SK-N-SH (cell line): ENCODE results near the gene SAPCD2. TPM values are rescaled to one million over a fixed set of nuclear protein-coding genes. Genes with fewer than 3 reads are reported as not detected.

Source experiments
- CTCF ChIA-PET: fragments of 300-600, 350-600 bp; formaldehyde crosslinking; extraction: SDS; loops from one replicate; lab custom pipeline; 2021; lab: Yijun Ruan, JAX
- POLR2A ChIA-PET: fragments of 350-600 bp; sonication (Branson Sonifier 250); formaldehyde crosslinking; extraction: SDS; loops from one replicate; lab custom pipeline; 2020; ENCODE audit warnings: antibody characterized with exemption, inconsistent platforms; lab: Yijun Ruan, JAX
- DNase-seq: peaks from one replicate; pipeline ENCODE4 v3.0.0; 2012
- H2AFZ ChIP-seq: fragments of 200-600 bp; sonication (generic); 2 replicates; pipeline ENCODE4 v1.8.1; 2016; ENCODE audit warnings: antibody characterized with exemption, mild to moderate bottlenecking, low read depth
- H3F3A ChIP-seq: fragments of 200-600 bp; sonication (generic); replicated peaks from 2 replicates; pipeline ENCODE3; 2016; ENCODE audit warnings: antibody characterized with exemption, mild to moderate bottlenecking; ENCODE audit not compliant: insufficient read depth
- H3K27ac ChIP-seq, 2 experiments: fragments of 200-500 bp in 1 of 2; fragments of 200-600 bp in 1 of 2; sonication (Bioruptor generic) in 1 of 2; sonication (generic), shearing (Covaris generic) in 1 of 2; 2 replicates each; pipeline versions ENCODE4 v1.5.1 to v1.6.1; 2014 to 2016; ENCODE audit warnings: low read depth in 2 of 2, inconsistent platforms in 1 of 2, low read length in 1 of 2, mild to moderate bottlenecking in 1 of 2, mixed read lengths in 1 of 2
- H3K27me3 ChIP-seq: fragments of 200-600 bp; sonication (generic), shearing (Covaris generic); 2 replicates; pipeline ENCODE4 v1.6.1; 2016; ENCODE audit warnings: mixed run types; ENCODE audit not compliant: insufficient read depth
- H3K36me3 ChIP-seq, 2 experiments: fragments of 200-500 bp in 1 of 2; fragments of 200-600 bp in 1 of 2; sonication (Bioruptor generic) in 1 of 2; sonication (generic) in 1 of 2; replicated peaks in 1 of 2; 2 replicates each; pipeline versions ENCODE3 to v1.5.1; 2014 to 2016; ENCODE audit warnings: low read length in 1 of 2, mild to moderate bottlenecking in 1 of 2; ENCODE audit not compliant: insufficient read depth in 2 of 2, control insufficient read depth in 1 of 2
- H3K4me1 ChIP-seq, 2 experiments: fragments of 200-500 bp in 1 of 2; fragments of 200-600 bp in 1 of 2; sonication (Bioruptor generic) in 1 of 2; sonication (generic), shearing (Covaris generic) in 1 of 2; 2 replicates each; pipeline versions ENCODE4 v1.5.1 to v1.6.1; 2014 to 2016; ENCODE audit warnings: low read depth in 1 of 2, low read length in 1 of 2, mixed run types in 1 of 2; ENCODE audit not compliant: insufficient read depth in 2 of 2, control insufficient read depth in 1 of 2
- H3K4me2 ChIP-seq: fragments of 200-600 bp; sonication (generic), shearing (Covaris generic); 2 replicates; pipeline ENCODE4 v1.6.1; 2017; ENCODE audit warnings: mixed run types
- H3K4me3 ChIP-seq, 2 experiments: fragments of 200-500 bp in 1 of 2; fragments of 200-600 bp in 1 of 2; sonication (Bioruptor generic) in 1 of 2; sonication (generic), shearing (Covaris generic) in 1 of 2; 2 replicates each; pipeline versions ENCODE4 v1.5.1 to v1.8.1; 2014 to 2016; ENCODE audit warnings: low read depth in 2 of 2, inconsistent platforms in 1 of 2, low read length in 1 of 2, mild to moderate bottlenecking in 1 of 2, mixed read lengths in 1 of 2, moderate library complexity in 1 of 2
- H3K79me2 ChIP-seq: fragments of 200-600 bp; sonication (generic); 2 replicates; pipeline ENCODE4 v1.8.1; 2017; ENCODE audit warnings: mild to moderate bottlenecking; ENCODE audit not compliant: insufficient read depth
- H3K9ac ChIP-seq: fragments of 200-600 bp; sonication (generic); 2 replicates; pipeline ENCODE4 v1.6.1; 2017; ENCODE audit warnings: mixed run types
- H3K9me2 ChIP-seq: fragments of 200-600 bp; sonication (generic); 2 replicates; pipeline ENCODE4 v1.6.1; 2017; ENCODE audit warnings: mixed run types
- H3K9me3 ChIP-seq: fragments of 200-600 bp; sonication (generic); 2 replicates; pipeline ENCODE4 v1.6.1; 2017; ENCODE audit warnings: mixed run types, mild to moderate bottlenecking, moderate library complexity
- H4K20me1 ChIP-seq: fragments of 200-600 bp; sonication (generic); 2 replicates; pipeline ENCODE4 v1.6.1; 2017; ENCODE audit warnings: mild to moderate bottlenecking, mixed run types; ENCODE audit not compliant: insufficient read depth
- EZH2phosphoT487 ChIP-seq: fragments of 200-600 bp; sonication (generic); IDR thresholded peaks from 2 replicates; pipeline ENCODE4 v1.6.1; 2017; ENCODE audit warnings: low read depth, mixed run types, mild to moderate bottlenecking, antibody characterized with exemption, moderate library complexity, borderline replicate concordance
- FOSL2 ChIP-seq: IDR thresholded peaks from 2 replicates; pipeline ENCODE4 v1.4.0; 2012; ENCODE audit warnings: low read depth, mild to moderate bottlenecking, moderate library complexity, borderline replicate concordance
- GATA2 ChIP-seq: sonication (generic); formaldehyde crosslinking; IDR thresholded peaks from 2 replicates; pipeline ENCODE4 v1.5.0; 2020; ENCODE audit warnings: mild to moderate bottlenecking, missing genetic modification reagents
- IRF3 ChIP-seq: fragments of 150-350 bp; IDR thresholded peaks from 2 replicates; pipeline ENCODE4 v1.6.1; 2016; ENCODE audit warnings: mild to moderate bottlenecking, low read depth, low read length
- MAX ChIP-seq: IDR thresholded peaks from 2 replicates; pipeline ENCODE4 v1.4.0; 2012; ENCODE audit warnings: low read depth
- MEF2A ChIP-seq: IDR thresholded peaks from 2 replicates; pipeline ENCODE4 v1.4.0; 2012; ENCODE audit warnings: low read depth, borderline replicate concordance
- POLR2AphosphoS5 ChIP-seq: IDR thresholded peaks from 2 replicates; pipeline ENCODE4 v1.6.1; 2012; ENCODE audit warnings: low read depth, low read length
- REST ChIP-seq: IDR thresholded peaks from 2 replicates; pipeline ENCODE4 v1.6.1; 2012; ENCODE audit warnings: mild to moderate bottlenecking, low read depth, low read length, moderate library complexity
- SIN3A ChIP-seq: IDR thresholded peaks from 2 replicates; pipeline ENCODE4 v1.6.1; 2012; ENCODE audit warnings: low read depth, mild to moderate bottlenecking, low read length, moderate library complexity, borderline replicate concordance
- SMC3 ChIP-seq: IDR thresholded peaks from 2 replicates; pipeline ENCODE4 v1.6.1; 2012; ENCODE audit warnings: low read depth, low read length, improper control_type of control experiment
- TEAD4 ChIP-seq: IDR thresholded peaks from 2 replicates; pipeline ENCODE4 v1.4.0; 2012; ENCODE audit warnings: mild to moderate bottlenecking, borderline replicate concordance; ENCODE audit not compliant: insufficient read depth
- ZBTB33 ChIP-seq: IDR thresholded peaks from 2 replicates; pipeline ENCODE4 v1.4.0; 2012; ENCODE audit warnings: low read depth, borderline replicate concordance
- WGBS: methylation state at CpG from one replicate; pipeline ENCODE4 v1.1.6; 2017; ENCODE audit warnings: low lambda C conversion rate; 5-methylcytosine and 5-hydroxymethylcytosine counted together
- polyA plus RNA-seq, 3 experiments: library from polyadenylated mRNA; depleted of rRNA; stranded (reverse); fragments of >200 nt; gene quantifications; 2 replicates each; pipeline ENCODE4 v1.2.3, GENCODE V29; 2012
- small RNA-seq, 7 experiments: library from RNA; depleted of rRNA; stranded (forward); fragments of <200 nt; gene quantifications; one replicate each; pipeline ENCODE3, GENCODE V24; 2012

The SAPCD2 gene
- polyA plus RNA-seq, 1 of the 3 experiments (the other 2 are of a cell fraction) = 6.0 TPM

GRCh38 chr9:137012694-137013570 lies 57.4 kb downstream of the SAPCD2 start:
- H3K27ac ChIP-seq = no peak overlapping the region
- H3K9ac ChIP-seq = no peak overlapping the region
- no peaks in the 10 kb centered on the region for H3F3A ChIP-seq
- DNase-seq = peak; percentile 63
- ChIA-PET POLR2A (no interaction called here), CTCF (interaction anchor here (0.9 to 2.2 kb wide), 5 partner anchors 16 to 36 kb away, joined by 3 to 10 read pairs (median 3); partner anchors contain the start of gene PTGDS)
- no peak overlapping the region for H3K4me3 ChIP-seq
- TF ChIP-seq EZH2phosphoT487 (no peak), GATA2 (CRISPR knock-in tag) (no peak), SIN3A (no peak), MAX (no peak), ZBTB33 (no peak), SMC3 (no peak), POLR2AphosphoS5 (no peak), TEAD4 (no peak), IRF3 (no peak), MEF2A (no peak), FOSL2 (no peak), REST (no peak)
- no peaks in the 10 kb centered on the region for H3K9me3 ChIP-seq
- H3K4me1 ChIP-seq = no peaks in the 10 kb centered on the region
- 95% methylated on average over 41 of the region's 67 CpGs for WGBS
- H3K79me2 ChIP-seq = no peaks in the 10 kb centered on the region
- H2AFZ ChIP-seq = no peak overlapping the region
- H4K20me1 ChIP-seq = no peaks in the 10 kb centered on the region
- no peak overlapping the region for H3K4me2 ChIP-seq
- peaks cover 0 to 23% of the 10 kb centered on the region in 2 experiments for H3K36me3 ChIP-seq
- no peaks in the 10 kb centered on the region for H3K9me2 ChIP-seq
- no peaks in the 10 kb centered on the region for H3K27me3 ChIP-seq

Small RNA genes lying within 50 kb of the gene (small RNA-seq; reads per million reads assigned to genes)
- gene RF00153 = 0 reads per million in 7 experiments

Other genes with a start within 250 kb of the SAPCD2 start
- 2.4 and 2.6 TPM in 2 replicates for gene AJM1, start 228.1 kb downstream of the SAPCD2 start, polyA plus RNA-seq (2012; rRNA removed)
- 338 and 517 TPM in 2 replicates for gene PHPT1, start 221.1 kb downstream of the SAPCD2 start, polyA plus RNA-seq (2012; rRNA removed)
- gene MAMDC4, start 218.2 kb downstream of the SAPCD2 start, polyA plus RNA-seq (2012; rRNA removed) = 4.2 and 5.0 TPM in 2 replicates
- 756 and 1,070 TPM in 2 replicates for gene EDF1, start 204.2 kb downstream of the SAPCD2 start, polyA plus RNA-seq (2012; rRNA removed)
- gene TRAF2, start 184.0 kb downstream of the SAPCD2 start, polyA plus RNA-seq (2012; rRNA removed) = 13.3 and 15.4 TPM in 2 replicates
- gene FBXW5, start 125.8 kb downstream of the SAPCD2 start, polyA plus RNA-seq (2012; rRNA removed) = 78.9 and 85.5 TPM in 2 replicates
- gene C8G, start 125.3 kb downstream of the SAPCD2 start, polyA plus RNA-seq (2012; rRNA removed) = 0.28 and 0.49 TPM in 2 replicates
- 0.87 and 1.1 TPM in 2 replicates for gene LCN12, start 118.3 kb downstream of the SAPCD2 start, polyA plus RNA-seq (2012; rRNA removed)
- gene PTGDS, start 93.1 kb downstream of the SAPCD2 start, polyA plus RNA-seq (2012; rRNA removed) = not detected in 2 replicates
- gene LCNL1, start 87.6 kb downstream of the SAPCD2 start, polyA plus RNA-seq (2012; rRNA removed) = not detected in 2 replicates
- 37.8 and 52.9 TPM in 2 replicates for gene PAXX, start 78.1 kb downstream of the SAPCD2 start, polyA plus RNA-seq (2012; rRNA removed)
- 0.60 and 1.0 TPM in 2 replicates for gene CLIC3, start 74.0 kb downstream of the SAPCD2 start, polyA plus RNA-seq (2012; rRNA removed)
- 26.0 and 34.7 TPM in 2 replicates for gene ABCA2, start 42.3 kb downstream of the SAPCD2 start, polyA plus RNA-seq (2012; rRNA removed)
- gene FUT7, start 38.5 kb downstream of the SAPCD2 start, polyA plus RNA-seq (2012; rRNA removed) = not detected in 2 replicates
- 47.4 and 48.1 TPM in 2 replicates for gene NPDC1, start 24.4 kb downstream of the SAPCD2 start, polyA plus RNA-seq (2012; rRNA removed)
- not detected in 2 replicates for gene ENTPD2, start 16.5 kb downstream of the SAPCD2 start, polyA plus RNA-seq (2012; rRNA removed)
- gene UAP1L1, start 7.0 kb upstream of the SAPCD2 start, polyA plus RNA-seq (2012; rRNA removed) = 3.2 and 5.6 TPM in 2 replicates
- 57.8 and 61.9 TPM in 2 replicates for gene MAN1B1, start 16.4 kb upstream of the SAPCD2 start, polyA plus RNA-seq (2012; rRNA removed)
- gene DPP7, start 44.2 kb upstream of the SAPCD2 start, polyA plus RNA-seq (2012; rRNA removed) = 127 and 141 TPM in 2 replicates
- gene GRIN1, start 68.6 kb upstream of the SAPCD2 start, polyA plus RNA-seq (2012; rRNA removed) = 0.03 TPM in 1 of 2 replicates, not detected in the other
- not detected in 2 replicates for gene LRRC26, start 99.5 kb upstream of the SAPCD2 start, polyA plus RNA-seq (2012; rRNA removed)
- gene TMEM210, start 101.5 kb upstream of the SAPCD2 start, polyA plus RNA-seq (2012; rRNA removed) = not detected in 2 replicates
- 35.1 and 37.7 TPM in 2 replicates for gene ANAPC2, start 118.0 kb upstream of the SAPCD2 start, polyA plus RNA-seq (2012; rRNA removed)
- gene SSNA1, start 118.1 kb upstream of the SAPCD2 start, polyA plus RNA-seq (2012; rRNA removed) = 100 and 124 TPM in 2 replicates
- 4.4 and 5.2 TPM in 2 replicates for gene TPRN, start 130.2 kb upstream of the SAPCD2 start, polyA plus RNA-seq (2012; rRNA removed)
- gene TMEM203, start 135.1 kb upstream of the SAPCD2 start, polyA plus RNA-seq (2012; rRNA removed) = 55.6 and 57.0 TPM in 2 replicates
- 7.9 and 8.6 TPM in 2 replicates for gene NDOR1, start 135.1 kb upstream of the SAPCD2 start, polyA plus RNA-seq (2012; rRNA removed)
- gene RNF208, start 151.7 kb upstream of the SAPCD2 start, polyA plus RNA-seq (2012; rRNA removed) = 2.0 and 2.7 TPM in 2 replicates
- gene CYSRT1, start 154.6 kb upstream of the SAPCD2 start, polyA plus RNA-seq (2012; rRNA removed) = 2.1 and 2.2 TPM in 2 replicates
- gene RNF224, start 156.9 kb upstream of the SAPCD2 start, polyA plus RNA-seq (2012; rRNA removed) = 0.03 and 0.08 TPM in 2 replicates
- 0.06 TPM in 1 of 2 replicates, not detected in the other for gene SLC34A3, start 160.3 kb upstream of the SAPCD2 start, polyA plus RNA-seq (2012; rRNA removed)
- 415 and 508 TPM in 2 replicates for gene TUBB4B, start 170.7 kb upstream of the SAPCD2 start, polyA plus RNA-seq (2012; rRNA removed)
- gene STPG3, start 180.7 kb upstream of the SAPCD2 start, polyA plus RNA-seq (2012; rRNA removed) = not detected in 2 replicates
- 52.6 and 62.7 TPM in 2 replicates for gene NELFB, start 184.8 kb upstream of the SAPCD2 start, polyA plus RNA-seq (2012; rRNA removed)
- gene TOR4A, start 207.2 kb upstream of the SAPCD2 start, polyA plus RNA-seq (2012; rRNA removed) = 0.81 and 0.99 TPM in 2 replicates
- 3.9 and 4.2 TPM in 2 replicates for gene NRARP, start 231.7 kb upstream of the SAPCD2 start, polyA plus RNA-seq (2012; rRNA removed)